GM20000 (cell line): Measurements from ENCODE around the gene HINT2.

Experiments used
- DNase-seq: peaks from one replicate; pipeline ENCODE4 v3.0.0; 2012; ENCODE audit warnings: low spot score
- CTCF ChIP-seq: IDR thresholded peaks from 2 replicates; pipeline ENCODE4 v1.5.1; 2012; ENCODE audit warnings: mild to moderate bottlenecking, control low read depth; ENCODE audit errors: extremely low read depth, missing control alignments

The HINT2 gene

DNA sequence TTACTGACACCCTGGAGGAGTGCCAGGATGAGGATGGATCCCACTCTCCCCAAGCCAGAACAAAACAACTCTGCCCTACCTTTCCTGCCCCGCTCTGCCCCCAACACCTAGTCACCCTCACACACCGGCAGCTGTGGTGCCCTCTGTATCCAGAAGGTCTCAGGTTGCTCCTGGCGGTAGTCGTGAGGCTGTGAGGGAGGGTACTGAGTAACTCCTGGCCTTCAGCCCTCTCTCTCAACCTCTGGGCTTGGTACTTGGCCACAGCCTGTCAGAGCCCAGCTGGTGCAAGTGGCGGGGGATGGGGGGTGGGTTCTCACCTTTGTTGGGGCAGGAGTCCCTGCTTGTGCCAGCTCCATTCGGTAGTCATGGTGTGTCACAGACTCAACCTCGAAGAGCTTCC is 4.7 kb downstream of the HINT2 start:
- DNase-seq = no peak
- TF ChIP-seq CTCF = no peak

GRCh38 chr9:35808433-35808832 is 6.4 kb downstream of the HINT2 start:
- TF ChIP-seq CTCF = no peak
- DNase-seq = no peak

- no peak for TF ChIP-seq CTCF
- no peak for DNase-seq
Measured at GRCh38 chr9:35806101-35806500, 8.7 kb downstream of the HINT2 start.

DNA sequence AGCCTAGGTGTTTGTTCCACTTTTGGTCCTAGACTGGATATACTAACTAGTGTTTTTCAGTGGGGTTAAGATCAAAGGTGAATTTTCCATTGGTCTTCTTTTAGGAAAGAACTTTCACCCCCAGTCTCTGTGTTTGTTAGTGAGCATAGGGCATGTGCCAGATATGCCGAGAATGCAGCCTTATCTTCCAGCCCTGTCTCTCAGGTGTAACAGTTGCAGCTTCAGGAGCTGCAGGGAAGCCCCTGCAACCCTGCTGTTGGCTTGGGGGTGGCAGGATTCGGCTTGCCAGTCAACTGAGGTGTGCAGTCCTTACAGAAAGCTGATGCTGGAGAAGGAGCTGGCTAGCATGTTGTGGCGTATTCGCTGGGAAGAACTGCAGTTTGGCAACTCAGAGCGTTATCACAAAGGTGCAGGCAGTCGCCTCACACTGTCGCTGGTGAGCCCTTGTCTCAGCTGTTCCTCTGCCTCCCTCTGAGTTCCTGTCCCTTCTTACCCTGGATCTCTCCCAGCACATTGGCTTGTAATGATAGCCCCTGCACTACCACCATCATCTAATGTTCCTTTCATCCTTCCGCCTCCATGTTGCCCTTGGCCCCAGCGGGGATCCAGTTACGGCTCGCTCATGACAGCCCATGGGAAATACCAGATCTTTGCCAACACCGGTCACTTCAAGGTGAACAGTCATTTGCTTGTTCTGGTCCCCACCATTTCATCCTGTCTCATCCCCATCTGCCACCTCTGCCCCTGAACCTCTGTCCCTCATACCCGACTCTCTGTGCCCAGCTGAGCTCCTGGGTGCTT is 13.3 kb downstream of the HINT2 start:
- no peak for DNase-seq
- TF ChIP-seq CTCF = no peak

DNA sequence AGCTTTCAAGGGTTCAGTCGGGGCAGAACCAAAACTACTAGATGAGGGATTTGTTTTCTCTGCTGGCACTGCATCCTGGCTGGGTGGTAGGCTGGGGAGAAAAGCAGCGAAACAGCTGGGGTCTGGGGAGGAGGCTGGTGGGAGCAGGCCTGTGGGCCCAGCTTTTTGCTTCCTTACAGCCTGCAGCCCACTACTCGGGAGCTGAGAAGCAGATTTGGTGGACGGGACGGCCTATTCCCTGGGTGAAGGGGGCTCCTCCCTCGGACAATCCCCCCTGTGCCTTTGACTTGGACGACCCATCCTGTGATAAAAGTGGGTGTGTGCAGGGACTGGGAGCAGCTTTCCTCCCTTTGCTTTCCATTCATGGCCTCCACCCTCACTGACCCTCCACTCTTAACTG is 14.3 kb downstream of the HINT2 start:
- no peak for TF ChIP-seq CTCF
- DNase-seq = no peak

DNA sequence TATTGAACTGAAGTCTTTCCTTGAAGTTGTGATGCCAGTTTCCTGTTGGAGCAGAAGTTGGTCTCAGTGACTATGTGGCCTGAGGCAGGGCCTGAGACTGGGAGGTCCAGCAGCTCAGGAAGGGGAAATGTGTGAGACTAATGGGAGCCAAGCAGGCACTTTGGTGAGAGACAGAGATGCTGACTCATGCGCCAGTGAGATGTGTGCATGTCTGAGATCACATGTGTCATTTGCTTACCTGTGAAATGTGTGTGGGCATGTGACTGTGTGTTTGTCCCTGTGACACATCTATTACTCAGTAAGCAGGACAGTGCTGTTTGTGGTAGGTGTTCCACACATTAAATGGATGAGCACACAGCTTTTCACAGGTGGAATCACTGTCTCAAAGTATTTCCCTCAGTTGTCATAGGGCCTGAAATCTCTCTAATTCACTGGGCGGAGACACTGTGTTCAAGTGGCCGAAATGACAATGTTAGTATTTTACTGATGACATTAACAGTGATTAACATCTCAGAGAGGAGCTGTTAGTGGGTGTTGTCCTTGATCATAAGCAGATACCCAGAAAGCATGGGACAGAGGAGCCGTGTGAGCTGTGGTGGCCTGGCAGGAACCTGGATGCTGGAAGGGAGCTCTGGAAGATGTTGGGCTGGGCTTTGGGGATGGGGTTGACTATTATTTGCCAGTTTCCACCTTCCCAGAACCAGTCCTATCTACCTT is 16.0 kb downstream of the HINT2 start:
- no peak for TF ChIP-seq CTCF
- DNase-seq = no peak

GRCh38 chr9:35797311-35798109 is 17.3 kb downstream of the HINT2 start:
- TF ChIP-seq CTCF = no peak

More at GRCh38 chr9:35797311-35798109, 17.3 kb downstream of the HINT2 start:
- DNase-seq = no peak
